IPS-15b (cell line): ENCODE measurements around the gene HOXD8.

Experiments used
- H3K27me3 ChIP-seq: one replicate; pipeline ENCODE4 v1.6.1; 2013; ENCODE audit warnings: low read length; ENCODE audit not compliant: control insufficient read depth, insufficient read depth
- H3K36me3 ChIP-seq: one replicate; pipeline ENCODE4 v1.6.1; 2013; ENCODE audit warnings: low read length; ENCODE audit not compliant: control insufficient read depth, insufficient read depth
- H3K4me1 ChIP-seq: one replicate; pipeline ENCODE4 v1.6.1; 2013; ENCODE audit warnings: mild to moderate bottlenecking, low read length; ENCODE audit not compliant: control insufficient read depth, insufficient read depth
- H3K4me3 ChIP-seq: one replicate; pipeline ENCODE4 v1.5.1; 2013; ENCODE audit warnings: low read depth, low read length
- H3K9ac ChIP-seq: one replicate; pipeline ENCODE4 v1.6.1; 2013; ENCODE audit warnings: low read depth, mild to moderate bottlenecking, low read length
- H3K9me3 ChIP-seq: one replicate; pipeline ENCODE4 v1.6.1; 2013; ENCODE audit warnings: mild to moderate bottlenecking, low read length; ENCODE audit not compliant: control insufficient read depth, insufficient read depth

The HOXD8 gene

GRCh38 chr2:176085861-176086771, 43.4 kb upstream of the HOXD8 start:
- Histone ChIP-seq H3K36me3 (no peaks in the 10 kb centered on the region), H3K4me3 (peak overlapping the region; percentile 35), H3K27me3 (peaks cover 100% of the 10 kb centered on the region), H3K9me3 (no peaks in the 10 kb centered on the region), H3K4me1 (no peaks in the 10 kb centered on the region), H3K9ac (no peak overlapping the region)

DNA sequence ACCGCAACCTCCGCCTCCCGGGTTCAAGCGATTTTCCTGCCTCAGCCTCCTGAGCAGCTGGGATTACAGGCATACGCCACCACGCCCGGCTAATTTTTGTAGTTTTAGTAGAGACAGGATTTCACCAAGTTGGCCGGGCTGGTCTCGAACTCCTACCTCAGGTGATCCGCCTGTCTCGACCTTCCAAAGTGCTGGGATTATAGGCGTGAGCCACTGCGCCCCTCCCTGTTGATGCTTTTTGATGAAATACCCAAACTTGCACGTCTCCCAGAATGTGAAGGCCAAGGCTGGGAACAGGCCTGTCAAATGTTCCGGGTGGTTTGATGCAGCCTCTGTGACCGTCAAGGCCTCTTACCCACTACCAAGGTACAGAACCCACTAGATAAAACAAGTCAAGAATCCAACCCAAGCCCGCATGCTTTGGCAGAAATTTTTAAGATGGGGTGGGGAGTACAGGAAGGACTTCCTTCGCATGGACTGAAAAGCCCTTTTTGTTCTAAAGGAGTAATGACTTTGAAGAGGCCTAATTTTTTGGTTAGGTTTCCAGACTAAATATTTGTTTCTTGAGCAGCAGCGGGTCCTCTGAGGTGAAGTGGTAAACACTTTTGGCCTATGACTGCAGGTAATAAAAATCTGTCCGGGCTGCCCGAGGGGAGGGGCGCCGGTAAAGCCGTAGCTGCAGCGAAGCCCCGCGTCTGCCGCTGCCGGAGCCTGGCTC, 42.0 kb upstream of the HOXD8 start:
- Histone ChIP-seq H3K27me3 (peaks cover 98% of the 10 kb centered on the region), H3K36me3 (no peaks in the 10 kb centered on the region), H3K4me3 (peak overlapping the region; percentile 49), H3K4me1 (no peaks in the 10 kb centered on the region), H3K9me3 (no peaks in the 10 kb centered on the region), H3K9ac (no peak overlapping the region)

GRCh38 chr2:176088048-176088936, 41.2 kb upstream of the HOXD8 start:
- H3K4me3 ChIP-seq, result peak overlapping the region; percentile 49
- H3K27me3 ChIP-seq, result peaks cover 95% of the 10 kb centered on the region
- H3K9ac ChIP-seq, result no peak overlapping the region

GRCh38 chr2:176088937-176089842, 40.3 kb upstream of the HOXD8 start:
- Histone ChIP-seq H3K4me1 (no peaks in the 10 kb centered on the region), H3K9ac (no peak overlapping the region), H3K27me3 (peaks cover 95% of the 10 kb centered on the region)

More at GRCh38 chr2:176088048-176088936, 41.2 kb upstream of the HOXD8 start:
- H3K36me3 ChIP-seq, result no peaks in the 10 kb centered on the region
- no peaks in the 10 kb centered on the region for H3K9me3 ChIP-seq
- no peaks in the 10 kb centered on the region for H3K4me1 ChIP-seq

GRCh38 chr2:176089843-176090395, 39.6 kb upstream of the HOXD8 start:
- no peak overlapping the region for H3K4me3 ChIP-seq
- H3K36me3 ChIP-seq, result no peaks in the 10 kb centered on the region
- no peaks in the 10 kb centered on the region for H3K4me1 ChIP-seq
- H3K27me3 ChIP-seq, result peaks cover 95% of the 10 kb centered on the region
- no peak overlapping the region for H3K9ac ChIP-seq
- no peaks in the 10 kb centered on the region for H3K9me3 ChIP-seq

More at GRCh38 chr2:176088937-176089842, 40.3 kb upstream of the HOXD8 start:
- Histone ChIP-seq H3K36me3 (no peaks in the 10 kb centered on the region), H3K9me3 (no peaks in the 10 kb centered on the region), H3K4me3 (peak overlapping the region; percentile 3)

- Histone ChIP-seq H3K27me3 (peaks cover 95% of the 10 kb centered on the region), H3K9ac (no peak overlapping the region), H3K4me1 (no peaks in the 10 kb centered on the region), H3K4me3 (peak overlapping the region; percentile 33), H3K9me3 (no peaks in the 10 kb centered on the region), H3K36me3 (no peaks in the 10 kb centered on the region)
Observed at GRCh38 chr2:176090862-176091261, 38.6 kb upstream of the HOXD8 start.

DNA sequence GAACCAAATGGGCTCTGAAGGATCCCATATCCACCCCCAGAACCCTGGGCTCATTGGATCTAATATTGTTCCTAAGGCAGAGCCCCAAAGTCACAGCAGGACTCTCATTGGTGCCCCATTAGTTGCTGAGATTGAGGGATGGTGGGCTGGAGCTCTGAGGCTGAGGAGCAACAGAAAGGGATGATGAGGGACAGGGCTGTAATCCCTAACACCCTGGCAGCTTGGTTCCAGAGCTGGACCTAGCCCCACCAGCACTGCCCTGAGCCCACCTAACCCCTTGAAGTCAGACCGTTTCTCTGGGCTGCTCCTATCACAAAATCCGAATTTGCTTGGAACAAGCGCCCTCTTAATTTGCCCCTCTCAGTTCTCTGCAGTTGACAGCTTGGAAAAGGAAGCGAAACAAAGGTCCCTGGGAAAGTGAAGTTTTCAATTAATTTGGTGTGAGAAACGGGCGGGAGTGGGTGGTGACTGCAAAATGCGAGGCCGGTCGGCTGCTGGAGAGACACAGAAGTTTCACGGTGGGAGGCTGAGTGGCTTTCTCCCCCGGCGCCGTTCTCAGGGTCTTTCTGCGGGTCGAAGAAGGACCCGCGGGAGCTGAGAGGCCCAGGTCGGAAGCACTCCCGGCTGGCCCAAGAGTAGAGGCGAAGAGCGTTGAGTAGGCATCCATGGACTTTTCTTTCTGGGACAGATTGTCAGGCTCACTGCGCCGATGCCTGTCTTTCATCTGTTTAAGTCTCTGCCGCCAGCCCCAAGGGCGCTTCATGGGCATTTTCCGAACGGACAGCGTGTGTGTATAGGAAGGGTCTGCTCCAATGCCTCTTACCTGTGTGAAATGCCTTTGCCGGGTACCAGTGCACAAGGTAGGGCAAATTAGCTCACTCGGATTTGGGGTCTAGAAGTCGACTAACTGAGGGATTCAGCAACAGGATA, 37.9 kb upstream of the HOXD8 start:
- H3K27me3 ChIP-seq, result peaks cover 95% of the 10 kb centered on the region
- peak overlapping the region; percentile 33 for H3K4me3 ChIP-seq
- H3K36me3 ChIP-seq, result no peaks in the 10 kb centered on the region
- H3K9me3 ChIP-seq, result no peaks in the 10 kb centered on the region
- H3K9ac ChIP-seq, result no peak overlapping the region
- H3K4me1 ChIP-seq, result peaks cover 3% of the 10 kb centered on the region

DNA sequence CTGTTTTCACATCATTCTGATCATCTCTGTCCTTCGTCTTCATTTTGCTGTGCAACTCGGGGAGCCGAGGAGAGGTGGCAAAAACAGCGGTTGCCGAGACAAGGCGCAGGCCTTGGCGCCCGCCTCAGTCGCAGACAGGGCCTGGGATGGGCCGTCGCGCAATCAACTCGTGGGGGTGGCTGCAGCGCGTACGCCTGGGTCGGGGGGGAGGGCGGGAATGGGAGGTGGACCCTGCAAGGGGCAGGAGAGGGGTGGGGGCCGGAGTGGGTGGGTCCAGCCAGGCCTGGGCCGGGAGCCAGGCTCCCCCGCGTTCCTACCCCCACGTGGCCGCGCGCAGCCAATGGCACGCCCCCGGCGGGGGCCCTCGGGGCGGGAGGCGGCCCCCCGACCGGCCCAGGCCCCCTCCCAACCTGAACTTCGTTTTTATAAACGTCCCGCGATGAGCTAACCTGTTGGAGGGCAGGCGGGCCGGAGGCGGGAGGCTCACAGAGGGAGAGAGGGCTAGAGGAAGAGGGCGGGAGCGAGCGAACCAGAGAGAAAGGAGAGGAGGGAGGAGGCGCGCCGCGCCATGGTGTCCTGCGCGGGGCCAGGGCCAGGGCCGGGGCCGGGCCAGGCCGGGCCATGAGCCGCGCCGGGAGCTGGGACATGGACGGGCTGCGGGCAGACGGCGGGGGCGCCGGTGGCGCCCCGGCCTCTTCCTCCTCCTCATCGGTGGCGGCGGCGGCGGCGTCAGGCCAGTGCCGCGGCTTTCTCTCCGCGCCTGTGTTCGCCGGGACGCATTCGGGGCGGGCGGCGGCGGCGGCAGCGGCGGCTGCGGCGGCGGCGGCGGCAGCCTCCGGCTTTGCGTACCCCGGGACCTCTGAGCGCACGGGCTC, 37.0 kb upstream of the HOXD8 start, which contains the start of gene HOXD13:
HOXD13 (plus strand) TSS at position 452 of the 875 bp plus-strand sequence; CDS start at position 622, 170 bp downstream.
- Histone ChIP-seq H3K27me3 (peaks cover 92% of the 10 kb centered on the region), H3K9me3 (no peaks in the 10 kb centered on the region), H3K4me1 (peaks cover 3% of the 10 kb centered on the region), H3K36me3 (no peaks in the 10 kb centered on the region), H3K9ac (no peak within 1 kb of the TSS), H3K4me3 (peak within 1 kb of the TSS; percentile 46)

- H3K27me3 ChIP-seq, result peaks cover 91% of the 10 kb centered on the region
- no peaks in the 10 kb centered on the region for H3K9me3 ChIP-seq
- peaks cover 3% of the 10 kb centered on the region for H3K4me1 ChIP-seq
- peak overlapping the region; percentile 46 for H3K4me3 ChIP-seq
- H3K9ac ChIP-seq, result no peak overlapping the region
- no peaks in the 10 kb centered on the region for H3K36me3 ChIP-seq
Observed at GRCh38 chr2:176093145-176093897, 36.2 kb upstream of the HOXD8 start.
